HepG2 (cell line): ENCODE results near the gene FASTKD3. TPM values are rescaled to one million over a fixed set of nuclear protein-coding genes. Genes with fewer than 3 reads are reported as not detected.

Experiments
- ATAC-seq: fragments of 200-7000 bp; cut with Tn5 transposase; 3 replicates; pipeline ENCODE4 v1.9.1; 2020; ENCODE audit warnings: mild to moderate bottlenecking, moderate library complexity
- BruUV-seq: library from RNA; stranded (reverse); fragments of 400-500 nt; replicated peaks from 2 replicates; lab custom pipeline; 2021; lab: Mats Ljungman, UMichigan
- CTCF ChIA-PET: fragments of 300-600 bp; formaldehyde crosslinking; extraction: SDS; loops from one replicate; lab custom pipeline; 2021; ENCODE audit warnings: low total read pairs, inconsistent platforms, low intra/inter-chr PET ratio; lab: Yijun Ruan, JAX
- POLR2A ChIA-PET: fragments of 350-600 bp; sonication (Branson Sonifier 250); formaldehyde crosslinking; loops from one replicate; lab custom pipeline; 2020; ENCODE audit warnings: antibody characterized with exemption, inconsistent platforms; lab: Yijun Ruan, JAX
- DNase-seq: peaks from one replicate; pipeline ENCODE4 v3.0.0-alpha.2; 2015; ENCODE audit warnings: low spot score
- FAIRE-seq: peaks from 3 replicates; lab custom pipeline; 2011; peaks lifted over from hg19 to GRCh38; lab: Jason Lieb, UNC
- H2AFZ ChIP-seq: one replicate; pipeline ENCODE4 v1.6.1; 2011; ENCODE audit warnings: low read length, inconsistent platforms
- H3K27ac ChIP-seq: fragments of 300-600 bp; 3 replicates; pipeline ENCODE4 v1.8.0; 2011; ENCODE audit warnings: mixed run types, mild to moderate bottlenecking, mixed read lengths, low read length, inconsistent platforms; ENCODE audit not compliant: insufficient read depth; ENCODE audit errors: extremely low read length
- H3K27me3 ChIP-seq, 2 experiments: fragments of 200-600 bp in 1 of 2; 2 replicates in 1 of 2; 3 replicates in 1 of 2; pipeline versions ENCODE4 v1.6.0 to v1.8.0; 2011; ENCODE audit warnings: low read length in 2 of 2, mild to moderate bottlenecking in 2 of 2, moderate library complexity in 2 of 2, inconsistent platforms in 1 of 2; ENCODE audit not compliant: insufficient read depth in 2 of 2, control insufficient read depth in 1 of 2
- H3K36me3 ChIP-seq, 2 experiments: fragments of 200-600 bp in 1 of 2; replicated peaks in 1 of 2; 2 replicates in 1 of 2; 3 replicates in 1 of 2; pipeline versions ENCODE4 v1.5.1 to v1.8.0; 2011; ENCODE audit warnings: low read length in 2 of 2, inconsistent platforms in 1 of 2; ENCODE audit not compliant: insufficient read depth in 2 of 2, control insufficient read depth in 1 of 2
- H3K4me1 ChIP-seq: 2 replicates; pipeline ENCODE4 v1.5.1; 2012; ENCODE audit warnings: low read length, inconsistent platforms; ENCODE audit not compliant: insufficient read depth
- H3K4me2 ChIP-seq: 2 replicates; pipeline ENCODE4 v1.6.0; 2011; ENCODE audit warnings: low read depth, low read length, inconsistent platforms
- H3K4me3 ChIP-seq, 3 experiments: fragments of 200-600 bp in 1 of 3; sonication (generic), shearing (Covaris generic) in 1 of 3; replicated peaks in 1 of 3; 2 replicates each; pipeline ENCODE4 v1.5.1; 2011 to 2016; ENCODE audit warnings: low read length in 3 of 3, inconsistent platforms in 2 of 3, low read depth in 2 of 3, mild to moderate bottlenecking in 2 of 3, control low read depth in 1 of 3, mixed read lengths in 1 of 3; ENCODE audit not compliant: insufficient read depth in 1 of 3
- H3K79me2 ChIP-seq: one replicate; pipeline ENCODE4 v1.6.1; 2011; ENCODE audit warnings: low read length, inconsistent platforms; ENCODE audit not compliant: insufficient read depth
- H3K9ac ChIP-seq: 2 replicates; pipeline ENCODE4 v1.6.0; 2011; ENCODE audit warnings: mild to moderate bottlenecking, low read depth, low read length, inconsistent platforms; ENCODE audit not compliant: insufficient read depth
- H3K9me3 ChIP-seq: 2 replicates; pipeline ENCODE4 v1.5.1; 2012; ENCODE audit warnings: mild to moderate bottlenecking, low read length
- H4K20me1 ChIP-seq: 2 replicates; pipeline ENCODE4 v1.6.0; 2011; ENCODE audit warnings: inconsistent platforms, mild to moderate bottlenecking, low read length, moderate library complexity; ENCODE audit not compliant: insufficient read depth
- CHD4 ChIP-seq: fragments of 200-600 bp; sonication (generic); IDR thresholded peaks from 2 replicates; pipeline ENCODE4 v1.7.0; 2017; ENCODE audit warnings: mild to moderate bottlenecking, low read length, borderline replicate concordance
- GABPB1 ChIP-seq: IDR thresholded peaks from 2 replicates; pipeline ENCODE4 v1.6.1; 2016; ENCODE audit warnings: mild to moderate bottlenecking, missing genetic modification reagents, moderate library complexity, missing compliant biosample characterization
- HDAC1 ChIP-seq: sonication (generic); formaldehyde crosslinking; IDR thresholded peaks from 2 replicates; pipeline ENCODE4 v1.5.1; 2020; ENCODE audit warnings: mild to moderate bottlenecking, missing genetic modification reagents
- NFKB2 ChIP-seq: sonication (generic); formaldehyde crosslinking; IDR thresholded peaks from 2 replicates; pipeline ENCODE4 v1.4.0; 2020; ENCODE audit warnings: missing genetic modification reagents, borderline replicate concordance
- PCBP1 ChIP-seq: fragments of 200-400 bp; formaldehyde crosslinking; IDR thresholded peaks from 2 replicates; pipeline ENCODE4 v1.6.1; 2017; ENCODE audit warnings: mild to moderate bottlenecking, low read depth, low read length, borderline replicate concordance
- ZNF225 ChIP-seq: sonication (generic); formaldehyde crosslinking; IDR thresholded peaks from 2 replicates; pipeline ENCODE4 v1.4.0; 2020; ENCODE audit warnings: mild to moderate bottlenecking, missing genetic modification reagents
- ZNF546 ChIP-seq: sonication (generic); formaldehyde crosslinking; conservative IDR thresholded peaks from 2 replicates; pipeline ENCODE4 v1.8.1; 2023; ENCODE audit warnings: mild to moderate bottlenecking, missing genetic modification reagents
- ZNF776 ChIP-seq: sonication (generic); formaldehyde crosslinking; IDR thresholded peaks from 2 replicates; pipeline ENCODE4 v1.4.0; 2020; ENCODE audit warnings: mild to moderate bottlenecking, missing genetic modification reagents
- WGBS: methylation state at CpG from one replicate; pipeline ENCODE4 v1.1.6; 2017; ENCODE audit warnings: low lambda C conversion rate; 5-methylcytosine and 5-hydroxymethylcytosine counted together
- in situ Hi-C: cut with HindIII; loops from 2 replicates; pipeline ENCODE4 v1.10.0; 2017; ENCODE audit warnings: low pct_unique_long_range_greater_than_20kb; ENCODE audit not compliant: extremely low pct_ligation_motif_present
- intact Hi-C: fragments of 100-400 bp; cut with micrococcal nuclease; formaldehyde crosslinking; loops from one replicate; pipeline ENCODE4 v1.10.0; 2022; ENCODE audit not compliant: unreplicated experiment
- polyA plus RNA-seq, 8 experiments: library from polyadenylated mRNA; depleted of rRNA in 3 of 8; stranded (reverse) in 7 of 8; unstranded in 1 of 8; fragments of >200 nt; fragmentation: Illumina TruSeq in 4 of 8; extraction: Trizol in 4 of 8; gene quantifications; 2 replicates each; pipeline versions ENCODE4 v1.2.1 to v1.2.3, GENCODE V29; 2011 to 2016; ENCODE audit warnings: low read depth in 4 of 8, missing spikeins in 1 of 8, mixed read lengths in 1 of 8; ENCODE audit not compliant: insufficient read depth in 1 of 8
- total RNA-seq, 5 experiments: library from RNA; depleted of rRNA; stranded (reverse); fragments of >200 nt; fragmentation: Illumina TruSeq; extraction: Trizol; gene quantifications; 2 replicates each; pipeline ENCODE4 v1.2.3, GENCODE V29; 2016; ENCODE audit warnings: low read depth in 1 of 5
- TF ChIP-seq, protein P1 (sequence below): sonication (generic); formaldehyde crosslinking; IDR thresholded peaks from 2 replicates; pipeline ENCODE4 v1.8.0; 2023; ENCODE audit warnings: mild to moderate bottlenecking, missing genetic modification reagents

FASTKD3 gene
- total and polyA plus RNA-seq, 2 of the 13 experiments (the other 11 are each of a cell fraction or from before 2014, with no cell fraction given), result 6.9 to 17.8 TPM

- Histone ChIP-seq H3K4me3 (no peak overlapping the region), H3K4me2 (no peak overlapping the region), H3K27me3 (no peaks in the 10 kb centered on the region; a peak in 1 of 5 replicates), H3K4me1 (peaks cover 53% of the 10 kb centered on the region), H4K20me1 (peaks cover 15% of the 10 kb centered on the region; the same call in 1 of the 2 replicates), H3K79me2 (peaks cover 87% of the 10 kb centered on the region), H3K27ac (no peak overlapping the region), H2AFZ (no peak overlapping the region), H3K9ac (no peak overlapping the region), H3K9me3 (no peaks in the 10 kb centered on the region), H3K36me3 (peaks cover 3 to 53% of the 10 kb centered on the region in 2 experiments)
- in situ Hi-C loops, result no loop called here
- no TSS peak for BruUV-seq
- WGBS, result 94% methylated on average over 4 of the region's 4 CpGs
- FAIRE-seq (no peak), ATAC-seq (no peak), DNase-seq (no peak)
- CTCF ChIA-PET, result no interaction called here
- intact Hi-C loops, result loop anchor here (5.0 kb wide), 1 partner anchor 1240 kb away; the partner anchor contains the start of genes NSUN2 and SRD5A1
- POLR2A ChIA-PET, result interaction anchor here (1.9 kb wide), 1 partner anchor 22 kb away, joined by 4 read pairs; the partner anchor contains the start of gene CFAP90
- TF ChIP-seq ZNF776 (CRISPR knock-in tag), result no peak
These were observed 3.8 kb upstream of the FASTKD3 start for GRCh38 chr5:7872517-7873130.

- Histone ChIP-seq H3K4me1 (peaks cover 53% of the 10 kb centered on the region), H3K4me2 (peak overlapping the region; percentile 82), H3K4me3 (no peak overlapping the region), H3K79me2 (peaks cover 84% of the 10 kb centered on the region), H3K27me3 (no peaks in the 10 kb centered on the region; a peak in 1 of 5 replicates), H2AFZ (no peak overlapping the region), H4K20me1 (peaks cover 15% of the 10 kb centered on the region; the same call in 1 of the 2 replicates), H3K36me3 (peaks cover 3 to 49% of the 10 kb centered on the region in 2 experiments), H3K27ac (no peak overlapping the region), H3K9ac (peak overlapping the region; percentile 92; the same call in 1 of the 2 replicates), H3K9me3 (no peaks in the 10 kb centered on the region)
- in situ Hi-C loops (no loop called here), intact Hi-C loops (loop anchor here (5.0 kb wide), 1 partner anchor 1239 kb away; the partner anchor contains the start of genes NSUN2 and SRD5A1)
- ATAC-seq, result no peak
- FAIRE-seq, result no peak
- TF ChIP-seq HDAC1 (CRISPR knock-in tag) (no peak), CHD4 (no peak), PCBP1 (no peak), NFKB2 (CRISPR knock-in tag) (no peak), GABPB1 (CRISPR knock-in tag) (no peak), ZNF225 (CRISPR knock-in tag) (no peak), ZNF546 (CRISPR knock-in tag) (no peak)
- TF ChIP-seq, protein P1, sequence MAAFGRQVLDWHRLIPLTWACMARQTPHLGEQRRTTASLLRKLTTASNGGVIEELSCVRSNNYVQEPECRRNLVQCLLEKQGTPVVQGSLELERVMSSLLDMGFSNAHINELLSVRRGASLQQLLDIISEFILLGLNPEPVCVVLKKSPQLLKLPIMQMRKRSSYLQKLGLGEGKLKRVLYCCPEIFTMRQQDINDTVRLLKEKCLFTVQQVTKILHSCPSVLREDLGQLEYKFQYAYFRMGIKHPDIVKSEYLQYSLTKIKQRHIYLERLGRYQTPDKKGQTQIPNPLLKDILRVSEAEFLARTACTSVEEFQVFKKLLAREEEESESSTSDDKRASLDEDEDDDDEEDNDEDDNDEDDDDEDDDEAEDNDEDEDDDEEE, result no peak
- DNase-seq, result no peak
- WGBS, result no CpG with 5 or more reads among the region's 2 CpGs
- CTCF ChIA-PET, result no interaction called here
- POLR2A ChIA-PET, result interaction anchor here (1.9 kb wide), 1 partner anchor 21 kb away, joined by 4 read pairs; the partner anchor contains the start of gene CFAP90
- BruUV-seq, result no TSS peak
These were observed 2.8 kb upstream of the FASTKD3 start for GRCh38 chr5:7871653-7872052.
